ENCODE results near the gene PLD1.

DNA sequence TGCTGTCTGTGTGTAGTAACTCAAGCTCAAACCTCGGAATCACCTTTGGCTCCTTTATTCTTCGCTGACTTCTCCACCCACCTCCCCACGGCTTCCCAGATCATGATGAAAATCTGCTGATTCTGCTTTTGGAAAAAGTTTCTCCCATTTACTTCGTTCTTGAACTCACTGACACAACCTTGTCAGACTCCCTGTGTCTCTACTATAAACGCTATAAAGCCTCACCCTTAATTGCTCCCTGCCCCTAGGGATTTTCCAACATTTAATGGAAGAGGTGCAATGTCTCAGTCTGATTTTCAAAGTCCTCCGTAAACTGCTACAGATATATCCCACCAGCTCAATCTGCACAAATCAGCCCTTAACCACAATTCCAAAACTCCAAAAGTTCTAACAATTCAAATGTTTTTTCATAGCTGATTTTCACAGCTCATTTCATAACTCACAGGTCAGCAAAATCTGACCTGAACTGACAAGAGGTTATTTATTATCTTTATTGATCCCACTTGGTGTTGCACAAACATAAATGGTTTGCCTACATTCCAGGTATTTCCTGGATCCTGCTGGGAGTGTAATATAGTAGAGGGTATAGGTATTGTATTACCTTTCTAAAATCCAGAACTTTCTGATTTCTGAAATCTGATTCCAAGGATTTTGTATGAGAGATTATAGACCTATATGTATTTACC, 129.4 kb downstream of the PLD1 start:
- no peak for TF ChIP-seq POLR2A (IDR thresholded peaks at IDR 0.05)
- TF ChIP-seq, protein P1, sequence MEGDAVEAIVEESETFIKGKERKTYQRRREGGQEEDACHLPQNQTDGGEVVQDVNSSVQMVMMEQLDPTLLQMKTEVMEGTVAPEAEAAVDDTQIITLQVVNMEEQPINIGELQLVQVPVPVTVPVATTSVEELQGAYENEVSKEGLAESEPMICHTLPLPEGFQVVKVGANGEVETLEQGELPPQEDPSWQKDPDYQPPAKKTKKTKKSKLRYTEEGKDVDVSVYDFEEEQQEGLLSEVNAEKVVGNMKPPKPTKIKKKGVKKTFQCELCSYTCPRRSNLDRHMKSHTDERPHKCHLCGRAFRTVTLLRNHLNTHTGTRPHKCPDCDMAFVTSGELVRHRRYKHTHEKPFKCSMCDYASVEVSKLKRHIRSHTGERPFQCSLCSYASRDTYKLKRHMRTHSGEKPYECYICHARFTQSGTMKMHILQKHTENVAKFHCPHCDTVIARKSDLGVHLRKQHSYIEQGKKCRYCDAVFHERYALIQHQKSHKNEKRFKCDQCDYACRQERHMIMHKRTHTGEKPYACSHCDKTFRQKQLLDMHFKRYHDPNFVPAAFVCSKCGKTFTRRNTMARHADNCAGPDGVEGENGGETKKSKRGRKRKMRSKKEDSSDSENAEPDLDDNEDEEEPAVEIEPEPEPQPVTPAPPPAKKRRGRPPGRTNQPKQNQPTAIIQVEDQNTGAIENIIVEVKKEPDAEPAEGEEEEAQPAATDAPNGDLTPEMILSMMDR (IDR thresholded peaks at IDR 0.05) = no peak

Data from heart left ventricle (tissue), 13 donors.